HEK293 (cell line): Measurements from ENCODE around the gene RFNG.

Experiments
- BCL11A ChIP-seq: fragments of 450-650 bp; formaldehyde crosslinking; IDR thresholded peaks from 2 replicates; pipeline ENCODE4 v1.5.1; 2016; ENCODE audit warnings: low read depth, missing biosample characterization, missing genetic modification characterization
- GFI1B ChIP-seq: fragments of 450-650 bp; formaldehyde crosslinking; IDR thresholded peaks from 2 replicates; pipeline ENCODE4 v1.5.1; 2016; ENCODE audit warnings: missing biosample characterization, missing genetic modification characterization
- GLIS1 ChIP-seq: fragments of 450-650 bp; formaldehyde crosslinking; IDR thresholded peaks from 2 replicates; pipeline ENCODE4 v1.5.1; 2016; ENCODE audit warnings: missing biosample characterization, missing genetic modification characterization
- KLF10 ChIP-seq: fragments of 450-650 bp; IDR thresholded peaks from 2 replicates; pipeline ENCODE4 v1.5.1; 2018; ENCODE audit warnings: missing biosample characterization, mild to moderate bottlenecking, missing genetic modification characterization
- PATZ1 ChIP-seq: fragments of 450-650 bp; formaldehyde crosslinking; IDR thresholded peaks from 2 replicates; pipeline ENCODE4 v1.5.1; 2016; ENCODE audit warnings: missing biosample characterization, missing genetic modification characterization
- PRDM1 ChIP-seq: fragments of 450-650 bp; formaldehyde crosslinking; IDR thresholded peaks from 2 replicates; pipeline ENCODE4; 2016; ENCODE audit warnings: missing biosample characterization, missing genetic modification characterization
- RBAK ChIP-seq: fragments of 450-650 bp; formaldehyde crosslinking; IDR thresholded peaks from 2 replicates; pipeline ENCODE4 v1.5.1; 2016; ENCODE audit warnings: missing biosample characterization, missing genetic modification characterization
- SALL2 ChIP-seq: fragments of 450-650 bp; formaldehyde crosslinking; IDR thresholded peaks from 2 replicates; pipeline ENCODE4 v1.5.0; 2017; ENCODE audit warnings: missing biosample characterization, mild to moderate bottlenecking, missing genetic modification characterization, borderline replicate concordance
- SP2 ChIP-seq: fragments of 450-650 bp; formaldehyde crosslinking; IDR thresholded peaks from 2 replicates; pipeline ENCODE4 v1.5.1; 2016; ENCODE audit warnings: missing biosample characterization, missing genetic modification characterization
- TRIM28 ChIP-seq: IDR thresholded peaks from 2 replicates; pipeline ENCODE4 v1.6.1; 2011; ENCODE audit warnings: low read length, control low read depth, borderline replicate concordance
- WT1 ChIP-seq: fragments of 450-650 bp; formaldehyde crosslinking; IDR thresholded peaks from 2 replicates; pipeline ENCODE4 v1.5.1; 2016; ENCODE audit warnings: missing biosample characterization, missing genetic modification characterization
- YY2 ChIP-seq: fragments of 450-650 bp; formaldehyde crosslinking; IDR thresholded peaks from 2 replicates; pipeline ENCODE4 v1.5.1; 2016; ENCODE audit warnings: missing biosample characterization, missing genetic modification characterization
- ZBTB17 ChIP-seq: fragments of 450-650 bp; formaldehyde crosslinking; IDR thresholded peaks from 2 replicates; pipeline ENCODE4 v1.5.1; 2016; ENCODE audit warnings: missing biosample characterization, missing genetic modification characterization
- ZBTB20 ChIP-seq: fragments of 450-650 bp; formaldehyde crosslinking; IDR thresholded peaks from 2 replicates; pipeline ENCODE4 v1.5.1; 2016; ENCODE audit warnings: missing biosample characterization, missing genetic modification characterization
- ZBTB21 ChIP-seq: fragments of 450-650 bp; formaldehyde crosslinking; IDR thresholded peaks from 2 replicates; pipeline ENCODE4 v1.5.1; 2017; ENCODE audit warnings: missing biosample characterization, missing genetic modification characterization
- ZFP69B ChIP-seq: fragments of 450-650 bp; formaldehyde crosslinking; IDR thresholded peaks from 2 replicates; pipeline ENCODE4 v1.5.1; 2016; ENCODE audit warnings: missing biosample characterization, missing genetic modification characterization
- ZNF169 ChIP-seq: fragments of 450-650 bp; formaldehyde crosslinking; IDR thresholded peaks from 2 replicates; pipeline ENCODE4 v1.5.1; 2016; ENCODE audit warnings: missing biosample characterization, missing genetic modification characterization
- ZNF18 ChIP-seq: fragments of 450-650 bp; formaldehyde crosslinking; IDR thresholded peaks from 2 replicates; pipeline ENCODE4 v1.5.1; 2016; ENCODE audit warnings: missing biosample characterization, missing genetic modification characterization
- ZNF184 ChIP-seq: fragments of 450-650 bp; IDR thresholded peaks from 2 replicates; pipeline ENCODE4 v1.5.1; 2018; ENCODE audit warnings: missing biosample characterization, mild to moderate bottlenecking, missing genetic modification characterization
- ZNF19 ChIP-seq: fragments of 450-650 bp; formaldehyde crosslinking; IDR thresholded peaks from 2 replicates; pipeline ENCODE4; 2016; ENCODE audit warnings: missing biosample characterization, missing genetic modification characterization, low read depth
- ZNF280C ChIP-seq: fragments of 450-650 bp; formaldehyde crosslinking; IDR thresholded peaks from 2 replicates; pipeline ENCODE4 v1.5.1; 2016; ENCODE audit warnings: missing biosample characterization, missing genetic modification characterization
- ZNF311 ChIP-seq: fragments of 450-650 bp; formaldehyde crosslinking; IDR thresholded peaks from 2 replicates; pipeline ENCODE4 v1.5.1; 2017; ENCODE audit warnings: missing biosample characterization, missing genetic modification characterization, borderline replicate concordance
- ZNF394 ChIP-seq: fragments of 450-650 bp; formaldehyde crosslinking; IDR thresholded peaks from 2 replicates; pipeline ENCODE4 v1.5.1; 2016; ENCODE audit warnings: missing biosample characterization, missing genetic modification characterization, mild to moderate bottlenecking, moderate library complexity, borderline replicate concordance
- ZNF426 ChIP-seq: fragments of 450-650 bp; formaldehyde crosslinking; IDR thresholded peaks from 2 replicates; pipeline ENCODE4 v1.5.1; 2017; ENCODE audit warnings: missing biosample characterization, missing genetic modification characterization, mild to moderate bottlenecking, inconsistent platforms, moderate library complexity
- ZNF501 ChIP-seq: fragments of 450-650 bp; formaldehyde crosslinking; IDR thresholded peaks from 2 replicates; pipeline ENCODE4 v1.5.1; 2016; ENCODE audit warnings: missing biosample characterization, missing genetic modification characterization
- ZNF529 ChIP-seq: fragments of 450-650 bp; formaldehyde crosslinking; IDR thresholded peaks from 2 replicates; pipeline ENCODE4 v1.5.1; 2017; ENCODE audit warnings: missing genetic modification characterization, missing biosample characterization; ENCODE audit not compliant: insufficient replicate concordance
- ZNF555 ChIP-seq: fragments of 450-650 bp; formaldehyde crosslinking; conservative IDR thresholded peaks from 2 replicates; pipeline ENCODE4 v1.5.1; 2017; ENCODE audit warnings: missing biosample characterization, mild to moderate bottlenecking, missing genetic modification characterization, inconsistent platforms
- ZNF580 ChIP-seq: fragments of 450-650 bp; formaldehyde crosslinking; IDR thresholded peaks from 2 replicates; pipeline ENCODE4 v1.5.1; 2016; ENCODE audit warnings: missing biosample characterization, missing genetic modification characterization
- ZNF585B ChIP-seq: fragments of 450-650 bp; formaldehyde crosslinking; IDR thresholded peaks from 2 replicates; pipeline ENCODE4 v1.5.1; 2016; ENCODE audit warnings: missing biosample characterization, missing genetic modification characterization
- ZNF624 ChIP-seq: fragments of 450-650 bp; formaldehyde crosslinking; IDR thresholded peaks from 2 replicates; pipeline ENCODE4 v1.5.1; 2017; ENCODE audit warnings: missing biosample characterization, missing genetic modification characterization
- ZNF777 ChIP-seq: fragments of 450-650 bp; formaldehyde crosslinking; IDR thresholded peaks from 2 replicates; pipeline ENCODE4 v1.5.1; 2017; ENCODE audit warnings: missing biosample characterization, missing genetic modification characterization, borderline replicate concordance
- ZNF837 ChIP-seq: fragments of 450-650 bp; formaldehyde crosslinking; IDR thresholded peaks from 2 replicates; pipeline ENCODE4 v1.5.1; 2016; ENCODE audit warnings: missing biosample characterization, missing genetic modification characterization
- ZSCAN5A ChIP-seq: fragments of 450-650 bp; formaldehyde crosslinking; IDR thresholded peaks from 2 replicates; pipeline ENCODE4 v1.5.1; 2016; ENCODE audit warnings: missing biosample characterization, missing genetic modification characterization

RFNG gene

GRCh38 chr17:82065638-82066303, 14.2 kb upstream of the RFNG start, which contains the start of gene DUS1L (continued):
- TF ChIP-seq ZNF280C (tag by site-specific recombination) (no peak), PRDM1 (tag by site-specific recombination) (no peak), ZSCAN5A (tag by site-specific recombination) (peak; percentile 99), GLIS1 (tag by site-specific recombination) (0 out of 2 replicates have a peak, but pooled peaks have one; percentile 12), ZNF184 (tag by site-specific recombination) (no peak), PATZ1 (tag by site-specific recombination) (peak; percentile 71), TRIM28 (peak; percentile 58; the same call in 1 of the 2 replicates), WT1 (tag by site-specific recombination) (peak; percentile 51), ZBTB21 (tag by site-specific recombination) (no peak), ZNF394 (tag by site-specific recombination) (peak; percentile 58; the same call in 1 of the 2 replicates), ZNF555 (tag by site-specific recombination) (no peak), ZNF580 (tag by site-specific recombination) (peak; percentile 89), ZNF585B (tag by site-specific recombination) (no peak), ZNF169 (no peak), ZBTB17 (tag by site-specific recombination) (0 out of 2 replicates have a peak, but pooled peaks have one; percentile 22), ZFP69B (tag by site-specific recombination) (peak; percentile 56; the same call in 1 of the 2 replicates), ZNF777 (peak; percentile 51; the same call in 1 of the 2 replicates), YY2 (tag by site-specific recombination) (peak; percentile 60), ZNF624 (tag by site-specific recombination) (no peak), ZNF311 (tag by site-specific recombination) (no peak), ZNF501 (tag by site-specific recombination) (no peak; the same call in 1 of the 2 replicates), BCL11A (tag by site-specific recombination) (peak; percentile 100), ZNF529 (no peak), ZNF837 (tag by site-specific recombination) (no peak), GFI1B (tag by site-specific recombination) (peak; percentile 31; the same call in 1 of the 2 replicates), ZNF18 (tag by site-specific recombination) (0 out of 2 replicates have a peak, but pooled peaks have one; percentile 30), SP2 (tag by site-specific recombination) (peak; percentile 35; the same call in 1 of the 2 replicates), RBAK (tag by site-specific recombination) (no peak), ZNF19 (tag by site-specific recombination) (no peak), ZBTB20 (tag by site-specific recombination) (peak; percentile 49; the same call in 1 of the 2 replicates), SALL2 (tag by site-specific recombination) (peak; percentile 70; the same call in 1 of the 2 replicates), ZNF426 (tag by site-specific recombination) (no peak), KLF10 (tag by site-specific recombination) (peak; percentile 65; the same call in 1 of the 2 replicates)
